CD14-positive monocyte (primary cell): ENCODE results near the gene TRPM7. TPM values are rescaled to one million over a fixed set of nuclear protein-coding genes. Genes with fewer than 3 reads are reported as not detected.

Experiments used
- DNase-seq, 3 donors: peaks; one replicate each; pipeline ENCODE4 v3.0.0-alpha.2; 2011 to 2022
- H2AFZ ChIP-seq: 2 replicates; pipeline ENCODE4 v1.6.0; 2012; ENCODE audit warnings: mild to moderate bottlenecking, low read depth, low read length, inconsistent platforms; ENCODE audit not compliant: insufficient read depth, poor library complexity, severe bottlenecking
- H3K27ac ChIP-seq, 2 donors: 1 replicate in 1 of 2; 2 replicates in 1 of 2; pipeline ENCODE4 v1.5.1; 2012 to 2013; ENCODE audit warnings: low read length in 2 of 2, control low read depth in 1 of 2, inconsistent platforms in 1 of 2, low read depth in 1 of 2, mild to moderate bottlenecking in 1 of 2
- H3K27me3 ChIP-seq, 2 donors: one replicate each; pipeline versions ENCODE4 v1.6.0 to v1.6.1; 2011 to 2013; ENCODE audit warnings: low read length in 2 of 2; ENCODE audit not compliant: control insufficient read depth in 2 of 2, insufficient read depth in 2 of 2
- H3K36me3 ChIP-seq, 2 donors: replicated peaks in 1 of 2; 1 replicate in 1 of 2; 2 replicates in 1 of 2; pipeline versions ENCODE4 v1.5.1 to v1.6.1; 2012 to 2013; ENCODE audit warnings: low read length in 2 of 2, control low read depth in 1 of 2, inconsistent platforms in 1 of 2, mild to moderate bottlenecking in 1 of 2; ENCODE audit not compliant: insufficient read depth in 2 of 2, control insufficient read depth in 1 of 2
- H3K4me1 ChIP-seq, 2 donors: 1 replicate in 1 of 2; 2 replicates in 1 of 2; pipeline versions ENCODE4 v1.5.1 to v1.6.1; 2012 to 2013; ENCODE audit warnings: low read length in 2 of 2, control low read depth in 1 of 2, inconsistent platforms in 1 of 2, mild to moderate bottlenecking in 1 of 2, moderate library complexity in 1 of 2; ENCODE audit not compliant: insufficient read depth in 2 of 2, control insufficient read depth in 1 of 2
- H3K4me2 ChIP-seq: replicated peaks from 2 replicates; pipeline ENCODE3; 2012; ENCODE audit warnings: low read length, moderate library complexity, mild to moderate bottlenecking; ENCODE audit not compliant: poor library complexity, severe bottlenecking; ENCODE audit errors: extremely low read depth
- H3K4me3 ChIP-seq, 3 experiments: fragments of 200-600 bp in 1 of 3; sonication (generic) in 1 of 3; replicated peaks in 1 of 3; 1 replicate in 2 of 3; 2 replicates in 1 of 3; pipeline ENCODE4 v1.5.1; 2011 to 2013; ENCODE audit warnings: low read length in 3 of 3, mild to moderate bottlenecking in 3 of 3, control low read depth in 2 of 3, low read depth in 2 of 3, inconsistent platforms in 1 of 3, moderate library complexity in 1 of 3
- H3K79me2 ChIP-seq: 2 replicates; pipeline ENCODE4 v1.6.0; 2012; ENCODE audit warnings: mild to moderate bottlenecking, control low read depth, inconsistent platforms, low read length, moderate library complexity; ENCODE audit not compliant: insufficient read depth
- H3K9ac ChIP-seq: 2 replicates; pipeline ENCODE4 v1.6.0; 2017; ENCODE audit warnings: low read length, mild to moderate bottlenecking; ENCODE audit not compliant: insufficient read depth, poor library complexity, severe bottlenecking
- H3K9me3 ChIP-seq, 2 donors: replicated peaks in 1 of 2; 1 replicate in 1 of 2; 2 replicates in 1 of 2; pipeline versions ENCODE4 v1.5.1 to v1.6.1; 2012 to 2013; ENCODE audit warnings: low read length in 2 of 2, control low read depth in 1 of 2; ENCODE audit not compliant: control insufficient read depth in 1 of 2, insufficient read depth in 1 of 2
- H4K20me1 ChIP-seq: 2 replicates; pipeline ENCODE4 v1.6.0; 2012; ENCODE audit warnings: mild to moderate bottlenecking, low read length, control low read depth, moderate library complexity; ENCODE audit not compliant: insufficient read depth
- H3K27ac Mint-ChIP-seq, 7 donors: one replicate each; pipeline ENCODE4 v1.8.0; 2020; ENCODE audit warnings: mild to moderate bottlenecking in 7 of 7, mixed read lengths in 7 of 7, moderate library complexity in 6 of 7, inconsistent platforms in 2 of 7
- H3K27me3 Mint-ChIP-seq, 3 donors: one replicate each; pipeline ENCODE4 v1.8.0; 2021 to 2022; ENCODE audit warnings: low read depth in 3 of 3, mild to moderate bottlenecking in 3 of 3, mixed read lengths in 3 of 3, moderate library complexity in 3 of 3, inconsistent platforms in 1 of 3
- H3K36me3 Mint-ChIP-seq, 2 donors: one replicate each; pipeline ENCODE4 v1.8.0; 2020; ENCODE audit warnings: mixed read lengths in 2 of 2, inconsistent platforms in 1 of 2, mild to moderate bottlenecking in 1 of 2
- H3K4me1 Mint-ChIP-seq: one replicate; pipeline ENCODE4 v1.8.0; 2020; ENCODE audit warnings: mild to moderate bottlenecking, mixed read lengths
- H3K4me3 Mint-ChIP-seq, 2 donors: one replicate each; pipeline ENCODE4 v1.8.0; 2020; ENCODE audit warnings: mild to moderate bottlenecking in 2 of 2, mixed read lengths in 2 of 2, moderate library complexity in 1 of 2
- H3K9me3 Mint-ChIP-seq, 7 donors: one replicate each; pipeline ENCODE4 v1.8.0; 2020 to 2022; ENCODE audit warnings: mixed read lengths in 7 of 7, mild to moderate bottlenecking in 6 of 7, moderate library complexity in 6 of 7, inconsistent platforms in 2 of 7
- WGBS: methylation state at CpG from one replicate; pipeline ENCODE4 v1.1.5; 2013; ENCODE audit warnings: missing lambda C conversion rate; ENCODE audit not compliant: insufficient coverage; 5-methylcytosine and 5-hydroxymethylcytosine counted together
- intact Hi-C, 2 donors: fragments of 100-400 bp; cut with micrococcal nuclease; formaldehyde crosslinking; loops; one replicate each; pipeline versions ENCODE4 v1.15.0 to v1.15.1; 2023
- polyA plus RNA-seq, 3 donors: library from polyadenylated mRNA; depleted of rRNA in 1 of 3; unstranded in 2 of 3; stranded (reverse) in 1 of 3; fragments of 300-500 nt in 2 of 3; fragments of >200 nt in 1 of 3; fragmentation: Illumina TruSeq in 2 of 3; gene quantifications; 1 replicate in 2 of 3; 2 replicates in 1 of 3; pipeline ENCODE4 v1.2.3, GENCODE V29; 2012 to 2021
- TF ChIP-seq, protein P1 (sequence below): fragments of 200-600 bp; IDR thresholded peaks from one replicate; pipeline ENCODE4 v1.8.0; 2022; ENCODE audit warnings: antibody characterized with exemption, mild to moderate bottlenecking

The TRPM7 gene
- polyA plus RNA-seq, 3 donors = 5.5 to 22.4 (median 8.1) TPM

DNA sequence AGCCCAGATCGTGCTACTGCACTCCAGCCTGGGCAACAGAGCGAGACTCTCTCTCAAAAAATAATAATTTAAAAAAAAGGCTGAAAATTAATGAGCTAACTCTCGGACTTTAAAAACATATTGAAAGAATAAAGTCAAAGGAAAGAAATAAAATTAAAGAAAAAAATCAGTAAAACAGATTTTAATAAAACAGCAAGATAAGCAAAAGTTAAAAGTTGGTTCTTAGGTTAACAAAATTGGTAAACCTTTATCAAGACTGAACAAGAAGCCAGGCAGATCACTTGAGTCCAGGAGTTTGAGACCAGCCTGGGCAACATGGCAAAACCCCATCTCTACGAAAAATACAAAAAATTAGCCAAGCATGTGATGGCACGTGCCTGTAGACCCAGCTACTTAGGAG is 20.7 kb downstream of the TRPM7 start:
- Histone ChIP-seq H2AFZ (no peak overlapping the region), H3K79me2 (peaks cover 82% of the 10 kb centered on the region), H4K20me1 (peaks cover 82% of the 10 kb centered on the region), H3K4me1 (no peaks in the 10 kb centered on the region), H3K9me3 (no peaks in the 10 kb centered on the region), H3K9ac (no peak overlapping the region), H3K4me3 (no peak overlapping the region), H3K4me2 (no peak overlapping the region), H3K36me3 (peaks cover 22 to 93% of the 10 kb centered on the region in 2 donors), H3K27ac (no peak overlapping the region), H3K27me3 (no peaks in the 10 kb centered on the region)
- Mint-ChIP-seq H3K4me3 (no peak overlapping the region), H3K4me1 (no peaks in the 10 kb centered on the region), H3K27me3 (peaks cover 0 to 1% (median 0%) of the 10 kb centered on the region in 3 donors), H3K36me3 (peaks cover 32 to 50% of the 10 kb centered on the region in 2 donors), H3K9me3 (no peaks in the 10 kb centered on the region), H3K27ac (peak overlapping the region in 3 of 7 donors; percentile 15 to 81 (median 60))
- intact Hi-C loops = no loop called here
- WGBS = 100% methylated on average over 2 of the region's 5 CpGs
- TF ChIP-seq, protein P1, sequence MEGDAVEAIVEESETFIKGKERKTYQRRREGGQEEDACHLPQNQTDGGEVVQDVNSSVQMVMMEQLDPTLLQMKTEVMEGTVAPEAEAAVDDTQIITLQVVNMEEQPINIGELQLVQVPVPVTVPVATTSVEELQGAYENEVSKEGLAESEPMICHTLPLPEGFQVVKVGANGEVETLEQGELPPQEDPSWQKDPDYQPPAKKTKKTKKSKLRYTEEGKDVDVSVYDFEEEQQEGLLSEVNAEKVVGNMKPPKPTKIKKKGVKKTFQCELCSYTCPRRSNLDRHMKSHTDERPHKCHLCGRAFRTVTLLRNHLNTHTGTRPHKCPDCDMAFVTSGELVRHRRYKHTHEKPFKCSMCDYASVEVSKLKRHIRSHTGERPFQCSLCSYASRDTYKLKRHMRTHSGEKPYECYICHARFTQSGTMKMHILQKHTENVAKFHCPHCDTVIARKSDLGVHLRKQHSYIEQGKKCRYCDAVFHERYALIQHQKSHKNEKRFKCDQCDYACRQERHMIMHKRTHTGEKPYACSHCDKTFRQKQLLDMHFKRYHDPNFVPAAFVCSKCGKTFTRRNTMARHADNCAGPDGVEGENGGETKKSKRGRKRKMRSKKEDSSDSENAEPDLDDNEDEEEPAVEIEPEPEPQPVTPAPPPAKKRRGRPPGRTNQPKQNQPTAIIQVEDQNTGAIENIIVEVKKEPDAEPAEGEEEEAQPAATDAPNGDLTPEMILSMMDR = no peak
- no peak for DNase-seq

DNA sequence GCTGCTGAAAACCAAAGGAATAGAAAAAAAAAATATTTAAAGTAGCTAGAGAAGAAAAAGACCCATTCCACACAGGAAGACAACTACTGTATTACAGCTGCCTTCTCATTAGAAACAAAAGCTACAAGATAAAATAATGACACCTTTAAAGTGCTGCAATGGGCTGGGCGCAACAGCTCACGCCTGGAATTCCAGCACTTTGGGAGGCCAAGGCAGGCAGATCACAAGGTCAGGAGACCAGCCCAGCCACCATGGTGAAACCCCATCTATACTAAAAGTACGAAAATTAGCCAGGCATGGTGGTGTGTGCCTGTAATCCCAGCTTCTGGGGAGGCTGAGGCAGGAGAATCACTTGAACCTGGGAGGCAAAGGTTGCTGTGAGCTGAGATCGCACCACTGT is 31.0 kb downstream of the TRPM7 start:
- Mint-ChIP-seq H3K9me3 (peaks cover 0 to 1% (median 0%) of the 10 kb centered on the region in 7 donors), H3K27me3 (no peaks in the 10 kb centered on the region), H3K4me3 (no peak overlapping the region), H3K27ac (peak overlapping the region in 2 of 7 donors; percentile 26 to 67), H3K36me3 (peaks cover 64 to 91% of the 10 kb centered on the region in 2 donors), H3K4me1 (no peaks in the 10 kb centered on the region)
- Histone ChIP-seq H3K79me2 (peaks cover 13% of the 10 kb centered on the region), H3K4me2 (no peak overlapping the region), H3K27ac (no peak overlapping the region), H3K27me3 (no peaks in the 10 kb centered on the region), H3K4me3 (no peak overlapping the region), H2AFZ (no peak overlapping the region), H3K9ac (no peak overlapping the region), H3K36me3 (peaks cover 66 to 96% of the 10 kb centered on the region in 2 donors), H4K20me1 (peaks cover 21% of the 10 kb centered on the region), H3K9me3 (no peaks in the 10 kb centered on the region), H3K4me1 (no peaks in the 10 kb centered on the region)
- TF ChIP-seq, protein P1 = no peak
- WGBS = no CpG with 5 or more reads among the region's 4 CpGs
- DNase-seq = no peak
- intact Hi-C loops = no loop called here
